Cardiac fibroblast (primary cell): ENCODE results near the gene PLTP.
"Not testable (repeated sequence)": the region's sequence is repeated elsewhere in the genome, so short reads cannot be mapped to it uniquely, and the experiment has no call there.

Experiments used
- DNase-seq, 2 donors: peaks; one replicate each; pipeline versions ENCODE4 v3.0.0 to v3.0.0-alpha.2; 2010; ENCODE audit warnings: low read depth in 2 of 2
- H3K4me3 ChIP-seq, 2 donors: replicated peaks in 1 of 2; 1 replicate in 1 of 2; 2 replicates in 1 of 2; pipeline ENCODE4 v1.5.1; 2011; ENCODE audit warnings: low read depth in 2 of 2, low read length in 2 of 2, mild to moderate bottlenecking in 2 of 2, moderate library complexity in 1 of 2
- CTCF ChIP-seq: IDR thresholded peaks from one replicate; pipeline ENCODE4 v1.5.1; 2011; ENCODE audit warnings: low read depth, mild to moderate bottlenecking, low read length, inconsistent platforms

The PLTP gene

GRCh38 chr20:45880988-45881788 is 30.8 kb downstream of the PLTP start, which contains the start of gene ZSWIM1:
Gene ZSWIM1 (plus strand): TSS chr20:45881227. CDS start chr20:45882593, 1,366 bp downstream.
- no peak for TF ChIP-seq CTCF
- DNase-seq, result peak; percentile 99

GRCh38 chr20:45878076-45878761 is 33.7 kb downstream of the PLTP start:
- DNase-seq, result peak in 1 of 2 donors; percentile 48
- H3K4me3 ChIP-seq, result no peak overlapping the region
- no peak for TF ChIP-seq CTCF

More at GRCh38 chr20:45880988-45881788, 30.8 kb downstream of the PLTP start, which contains the start of gene ZSWIM1:
- peak within 1 kb of the TSS; percentile 67 to 73 for H3K4me3 ChIP-seq

- no peak for TF ChIP-seq CTCF
- no peak overlapping the region for H3K4me3 ChIP-seq
- no peak for DNase-seq
These were observed 37.4 kb downstream of the PLTP start for GRCh38 chr20:45874576-45874975.

GRCh38 chr20:45874104-45874481 is 37.9 kb downstream of the PLTP start:
- DNase-seq, H3K4me3 ChIP-seq: not testable (repeated sequence)

GRCh38 chr20:45873409-45874103 is 38.4 kb downstream of the PLTP start:
- DNase-seq, result no peak
- no peak overlapping the region for H3K4me3 ChIP-seq
- no peak for TF ChIP-seq CTCF

GRCh38 chr20:45872626-45873025 is 39.3 kb downstream of the PLTP start:
- no peak overlapping the region for H3K4me3 ChIP-seq
- TF ChIP-seq CTCF, result no peak
- DNase-seq, result no peak

GRCh38 chr20:45867819-45868176 is 44.2 kb downstream of the PLTP start:
- peak; percentile 45 to 51 for DNase-seq
- no peak for TF ChIP-seq CTCF
- H3K4me3 ChIP-seq, result no peak overlapping the region
